Mammary epithelial cell (primary cell): ENCODE results near the gene DLD.

Experiments
- EZH2 ChIP-seq: IDR thresholded peaks from 2 replicates; pipeline ENCODE4 v1.6.1; 2012; ENCODE audit warnings: low read length, inconsistent platforms, borderline replicate concordance
- TF ChIP-seq, protein P1 (sequence below), 2 donors: IDR thresholded peaks in 1 of 2; conservative IDR thresholded peaks in 1 of 2; 2 replicates each; pipeline ENCODE4 v1.5.1; 2011 to 2012; ENCODE audit warnings: inconsistent platforms in 2 of 2, low read length in 2 of 2, mild to moderate bottlenecking in 2 of 2, control low read depth in 1 of 2, low read depth in 1 of 2; ENCODE audit not compliant: insufficient read depth in 1 of 2; ENCODE audit errors: extremely low read depth in 1 of 2

DNA sequence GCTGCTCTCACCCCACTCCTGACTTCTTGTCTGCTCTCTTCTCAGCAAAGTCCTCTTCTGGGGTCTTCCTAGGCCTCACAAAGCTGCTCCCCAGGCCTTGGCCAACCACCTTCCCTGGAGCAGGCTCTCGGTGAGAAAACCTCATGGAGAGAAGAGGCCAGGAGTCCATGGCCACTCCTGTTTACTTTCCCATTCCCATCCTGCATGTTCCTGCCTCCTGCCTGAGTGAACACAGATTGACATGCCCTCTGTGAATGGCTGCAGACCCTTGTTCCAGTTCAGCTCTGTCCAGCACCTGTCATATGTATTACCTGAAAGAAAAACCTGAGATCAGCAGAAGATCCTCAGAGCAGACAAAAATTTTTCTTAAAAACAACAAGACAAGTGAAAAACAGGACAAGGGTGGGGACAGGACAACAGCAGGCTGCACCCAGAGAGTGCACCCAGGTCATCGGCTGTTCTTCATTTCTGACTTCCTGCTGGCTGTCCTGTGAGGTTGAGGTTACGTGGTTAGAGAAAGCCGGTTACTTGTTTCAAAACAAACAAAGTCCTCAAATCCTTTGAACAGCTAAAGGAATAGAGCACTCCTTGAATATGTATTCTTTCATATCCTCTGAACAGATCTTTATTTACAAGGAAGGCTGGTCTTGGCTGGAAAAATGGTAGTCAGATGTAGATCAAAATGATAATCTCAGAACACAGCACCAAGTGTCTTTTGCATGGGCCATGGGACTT, 34.0 kb upstream of the DLD start:
- TF ChIP-seq, protein P1, sequence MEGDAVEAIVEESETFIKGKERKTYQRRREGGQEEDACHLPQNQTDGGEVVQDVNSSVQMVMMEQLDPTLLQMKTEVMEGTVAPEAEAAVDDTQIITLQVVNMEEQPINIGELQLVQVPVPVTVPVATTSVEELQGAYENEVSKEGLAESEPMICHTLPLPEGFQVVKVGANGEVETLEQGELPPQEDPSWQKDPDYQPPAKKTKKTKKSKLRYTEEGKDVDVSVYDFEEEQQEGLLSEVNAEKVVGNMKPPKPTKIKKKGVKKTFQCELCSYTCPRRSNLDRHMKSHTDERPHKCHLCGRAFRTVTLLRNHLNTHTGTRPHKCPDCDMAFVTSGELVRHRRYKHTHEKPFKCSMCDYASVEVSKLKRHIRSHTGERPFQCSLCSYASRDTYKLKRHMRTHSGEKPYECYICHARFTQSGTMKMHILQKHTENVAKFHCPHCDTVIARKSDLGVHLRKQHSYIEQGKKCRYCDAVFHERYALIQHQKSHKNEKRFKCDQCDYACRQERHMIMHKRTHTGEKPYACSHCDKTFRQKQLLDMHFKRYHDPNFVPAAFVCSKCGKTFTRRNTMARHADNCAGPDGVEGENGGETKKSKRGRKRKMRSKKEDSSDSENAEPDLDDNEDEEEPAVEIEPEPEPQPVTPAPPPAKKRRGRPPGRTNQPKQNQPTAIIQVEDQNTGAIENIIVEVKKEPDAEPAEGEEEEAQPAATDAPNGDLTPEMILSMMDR (conservative IDR thresholded peaks at IDR 0.05 in 1 of 2, IDR thresholded peaks at IDR 0.05 in 1 of 2; ENCODE audit: extremely low read depth in 1 of 2, insufficient read depth in 1 of 2, low read depth in 1 of 2, low read length in 2 of 2): no peak
- TF ChIP-seq EZH2: no peak
